Tibial nerve (tissue), 3 donors: ENCODE measurements around the gene KCNA1.

Source experiments
- CTCF ChIP-seq, 5 experiments: fragments of 200-600 bp in 3 of 5; fragments of 450-650 bp in 2 of 5; sonication (generic) in 3 of 5; IDR thresholded peaks; one replicate each; pipeline ENCODE4 v1.5.1; 2016 to 2019; ENCODE audit warnings: antibody characterized with exemption in 5 of 5, mild to moderate bottlenecking in 3 of 5, moderate library complexity in 2 of 5
- POLR2A ChIP-seq, 2 donors: fragments of 450-650 bp; IDR thresholded peaks; one replicate each; pipeline ENCODE4 v1.6.1; 2017; ENCODE audit warnings: antibody characterized with exemption in 2 of 2, mild to moderate bottlenecking in 2 of 2, moderate library complexity in 2 of 2

DNA sequence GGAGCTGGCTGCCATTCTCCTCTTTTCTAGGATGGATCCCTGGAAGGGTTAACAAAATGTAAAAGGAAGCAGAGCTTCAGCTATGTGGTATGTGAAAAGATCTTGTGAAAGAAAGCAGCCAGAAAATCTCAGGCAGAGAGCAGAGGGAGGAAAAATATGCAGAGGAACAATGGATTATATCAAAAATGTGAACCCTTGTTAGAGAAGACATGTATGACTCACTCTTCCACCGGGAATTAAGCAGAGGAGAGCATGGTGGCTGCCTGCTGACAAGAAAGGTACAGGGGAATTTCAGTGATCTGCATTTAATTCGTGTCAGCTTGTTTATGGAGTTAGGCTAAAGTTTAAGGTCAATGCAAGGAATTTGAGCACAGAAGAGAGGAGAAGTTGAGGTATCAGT is 46.3 kb downstream of the KCNA1 start:
- TF ChIP-seq CTCF (IDR thresholded peaks at IDR 0.05) = no peak
- TF ChIP-seq POLR2A (IDR thresholded peaks at IDR 0.05) = no peak
